HepG2 (cell line): Measurements from ENCODE around the gene GPX2. TPM values are rescaled to one million over a fixed set of nuclear protein-coding genes. Genes with fewer than 3 reads are reported as not detected.
A peak's percentile ranks its signal among the peaks of the same experiment; 100 is the strongest.

ENCODE experiments used
- MAF1 ChIP-seq: sonication (generic); formaldehyde crosslinking; IDR thresholded peaks from 2 replicates; pipeline ENCODE4 v1.5.0; 2020; ENCODE audit warnings: missing genetic modification reagents, borderline replicate concordance
- PLSCR1 ChIP-seq: sonication (generic); formaldehyde crosslinking; IDR thresholded peaks from 2 replicates; pipeline ENCODE4 v1.5.0; 2020; ENCODE audit warnings: missing genetic modification reagents, mild to moderate bottlenecking, borderline replicate concordance
- TBX2 ChIP-seq: sonication (generic); formaldehyde crosslinking; IDR thresholded peaks from 2 replicates; pipeline ENCODE4 v1.5.0; 2020; ENCODE audit warnings: missing genetic modification reagents, mild to moderate bottlenecking, borderline replicate concordance
- ZBTB1 ChIP-seq: sonication (generic); formaldehyde crosslinking; IDR thresholded peaks from 2 replicates; pipeline ENCODE4 v1.4.0; 2020; ENCODE audit warnings: missing genetic modification reagents, borderline replicate concordance
- ZMAT5 ChIP-seq: sonication (generic); formaldehyde crosslinking; IDR thresholded peaks from 2 replicates; pipeline ENCODE4 v1.5.0; 2020; ENCODE audit warnings: mild to moderate bottlenecking, low read depth, missing genetic modification reagents, borderline replicate concordance
- ZNF562 ChIP-seq: sonication (generic); formaldehyde crosslinking; IDR thresholded peaks from 2 replicates; pipeline ENCODE4 v1.8.0; 2022; ENCODE audit warnings: missing genetic modification reagents, borderline replicate concordance
- ZNF746 ChIP-seq: sonication (generic); formaldehyde crosslinking; IDR thresholded peaks from 2 replicates; pipeline ENCODE4 v1.8.0; 2022; ENCODE audit warnings: mild to moderate bottlenecking, missing genetic modification reagents
- ZNF788 ChIP-seq: sonication (generic); formaldehyde crosslinking; IDR thresholded peaks from 2 replicates; pipeline ENCODE4 v1.5.0; 2020; ENCODE audit warnings: mild to moderate bottlenecking, missing genetic modification reagents, borderline replicate concordance
- polyA plus RNA-seq, 8 experiments: library from polyadenylated mRNA; depleted of rRNA in 3 of 8; stranded (reverse) in 7 of 8; unstranded in 1 of 8; fragments of >200 nt; fragmentation: Illumina TruSeq in 4 of 8; extraction: Trizol in 4 of 8; gene quantifications; 2 replicates each; pipeline versions ENCODE4 v1.2.1 to v1.2.3, GENCODE V29; 2011 to 2016; ENCODE audit warnings: low read depth in 4 of 8, missing spikeins in 1 of 8, mixed read lengths in 1 of 8; ENCODE audit not compliant: insufficient read depth in 1 of 8
- total RNA-seq, 5 experiments: library from RNA; depleted of rRNA; stranded (reverse); fragments of >200 nt; fragmentation: Illumina TruSeq; extraction: Trizol; gene quantifications; 2 replicates each; pipeline ENCODE4 v1.2.3, GENCODE V29; 2016; ENCODE audit warnings: low read depth in 1 of 5
- TF ChIP-seq, protein P1 (sequence below): sonication (generic); formaldehyde crosslinking; IDR thresholded peaks from 2 replicates; pipeline ENCODE4 v1.4.0; 2020; ENCODE audit warnings: missing genetic modification reagents, borderline replicate concordance
- TF ChIP-seq, protein P2 (sequence below): IDR thresholded peaks from 2 replicates; pipeline ENCODE4 v1.6.1; 2016; ENCODE audit warnings: low read depth, missing genetic modification reagents, missing compliant biosample characterization
- TF ChIP-seq, protein P3 (sequence below): sonication (generic); formaldehyde crosslinking; IDR thresholded peaks from 2 replicates; pipeline ENCODE4 v1.8.0; 2022; ENCODE audit warnings: low read depth, missing genetic modification reagents

Gene GPX2
- total and polyA plus RNA-seq, 2 of the 13 experiments (the other 11 are each of a cell fraction or from before 2014, with no cell fraction given) = 526 to 674 TPM

DNA sequence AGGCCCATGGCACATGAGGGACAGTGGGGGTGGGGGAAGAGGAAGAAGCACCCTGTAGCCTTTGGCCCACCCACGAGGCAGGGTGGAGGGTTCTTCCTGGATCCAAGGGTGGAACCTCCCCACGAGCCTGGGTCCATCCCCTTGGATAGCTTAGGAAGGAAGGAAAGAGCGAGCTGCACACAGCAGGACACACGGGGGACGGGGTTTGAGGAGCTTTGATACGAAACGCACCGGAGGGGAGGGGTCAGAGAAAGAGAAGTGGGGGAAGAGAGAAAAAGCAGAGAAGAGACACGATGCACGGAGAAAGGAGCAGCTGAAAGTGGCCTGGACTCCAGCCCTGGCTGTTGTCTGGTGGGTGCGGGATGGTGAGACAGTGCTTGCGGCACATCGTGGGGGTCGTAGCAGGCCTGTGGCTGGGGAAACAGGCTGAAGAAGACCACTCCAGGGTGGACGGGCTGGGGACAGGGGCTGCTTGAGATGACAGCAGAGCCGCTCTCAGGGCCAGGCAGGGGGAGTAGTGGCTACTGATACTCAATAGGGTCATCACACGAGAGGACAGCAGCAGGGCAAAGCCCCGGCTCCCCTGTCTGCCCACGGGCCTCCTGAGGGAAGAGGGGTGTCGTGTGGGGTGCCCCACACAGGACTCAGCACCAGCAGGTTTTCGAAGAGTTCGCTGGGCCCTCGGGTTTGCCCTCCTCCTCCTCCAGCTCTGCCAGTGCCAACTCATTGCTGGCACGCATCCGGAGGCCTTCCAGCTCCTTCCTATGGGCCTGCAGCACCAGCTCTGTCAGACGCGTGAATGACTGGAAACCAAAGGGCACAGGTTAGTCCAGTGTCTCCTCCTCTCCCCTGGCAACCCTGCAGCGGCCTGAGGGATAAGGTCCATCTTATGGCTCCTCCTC lies 5.4 kb upstream of the GPX2 start (continued):
- TF ChIP-seq PLSCR1 = no peak
- 0 out of 2 replicates have a peak, but pooled peaks have one; percentile 28 for TF ChIP-seq ZNF746 (CRISPR knock-in tag)
- TF ChIP-seq, protein P1, sequence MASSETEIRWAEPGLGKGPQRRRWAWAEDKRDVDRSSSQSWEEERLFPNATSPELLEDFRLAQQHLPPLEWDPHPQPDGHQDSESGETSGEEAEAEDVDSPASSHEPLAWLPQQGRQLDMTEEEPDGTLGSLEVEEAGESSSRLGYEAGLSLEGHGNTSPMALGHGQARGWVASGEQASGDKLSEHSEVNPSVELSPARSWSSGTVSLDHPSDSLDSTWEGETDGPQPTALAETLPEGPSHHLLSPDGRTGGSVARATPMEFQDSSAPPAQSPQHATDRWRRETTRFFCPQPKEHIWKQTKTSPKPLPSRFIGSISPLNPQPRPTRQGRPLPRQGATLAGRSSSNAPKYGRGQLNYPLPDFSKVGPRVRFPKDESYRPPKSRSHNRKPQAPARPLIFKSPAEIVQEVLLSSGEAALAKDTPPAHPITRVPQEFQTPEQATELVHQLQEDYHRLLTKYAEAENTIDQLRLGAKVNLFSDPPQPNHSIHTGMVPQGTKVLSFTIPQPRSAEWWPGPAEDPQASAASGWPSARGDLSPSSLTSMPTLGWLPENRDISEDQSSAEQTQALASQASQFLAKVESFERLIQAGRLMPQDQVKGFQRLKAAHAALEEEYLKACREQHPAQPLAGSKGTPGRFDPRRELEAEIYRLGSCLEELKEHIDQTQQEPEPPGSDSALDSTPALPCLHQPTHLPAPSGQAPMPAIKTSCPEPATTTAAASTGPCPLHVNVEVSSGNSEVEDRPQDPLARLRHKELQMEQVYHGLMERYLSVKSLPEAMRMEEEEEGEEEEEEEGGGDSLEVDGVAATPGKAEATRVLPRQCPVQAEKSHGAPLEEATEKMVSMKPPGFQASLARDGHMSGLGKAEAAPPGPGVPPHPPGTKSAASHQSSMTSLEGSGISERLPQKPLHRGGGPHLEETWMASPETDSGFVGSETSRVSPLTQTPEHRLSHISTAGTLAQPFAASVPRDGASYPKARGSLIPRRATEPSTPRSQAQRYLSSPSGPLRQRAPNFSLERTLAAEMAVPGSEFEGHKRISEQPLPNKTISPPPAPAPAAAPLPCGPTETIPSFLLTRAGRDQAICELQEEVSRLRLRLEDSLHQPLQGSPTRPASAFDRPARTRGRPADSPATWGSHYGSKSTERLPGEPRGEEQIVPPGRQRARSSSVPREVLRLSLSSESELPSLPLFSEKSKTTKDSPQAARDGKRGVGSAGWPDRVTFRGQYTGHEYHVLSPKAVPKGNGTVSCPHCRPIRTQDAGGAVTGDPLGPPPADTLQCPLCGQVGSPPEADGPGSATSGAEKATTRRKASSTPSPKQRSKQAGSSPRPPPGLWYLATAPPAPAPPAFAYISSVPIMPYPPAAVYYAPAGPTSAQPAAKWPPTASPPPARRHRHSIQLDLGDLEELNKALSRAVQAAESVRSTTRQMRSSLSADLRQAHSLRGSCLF = no peak
- TF ChIP-seq MAF1 (CRISPR knock-in tag) = no peak
- TF ChIP-seq, protein P2, sequence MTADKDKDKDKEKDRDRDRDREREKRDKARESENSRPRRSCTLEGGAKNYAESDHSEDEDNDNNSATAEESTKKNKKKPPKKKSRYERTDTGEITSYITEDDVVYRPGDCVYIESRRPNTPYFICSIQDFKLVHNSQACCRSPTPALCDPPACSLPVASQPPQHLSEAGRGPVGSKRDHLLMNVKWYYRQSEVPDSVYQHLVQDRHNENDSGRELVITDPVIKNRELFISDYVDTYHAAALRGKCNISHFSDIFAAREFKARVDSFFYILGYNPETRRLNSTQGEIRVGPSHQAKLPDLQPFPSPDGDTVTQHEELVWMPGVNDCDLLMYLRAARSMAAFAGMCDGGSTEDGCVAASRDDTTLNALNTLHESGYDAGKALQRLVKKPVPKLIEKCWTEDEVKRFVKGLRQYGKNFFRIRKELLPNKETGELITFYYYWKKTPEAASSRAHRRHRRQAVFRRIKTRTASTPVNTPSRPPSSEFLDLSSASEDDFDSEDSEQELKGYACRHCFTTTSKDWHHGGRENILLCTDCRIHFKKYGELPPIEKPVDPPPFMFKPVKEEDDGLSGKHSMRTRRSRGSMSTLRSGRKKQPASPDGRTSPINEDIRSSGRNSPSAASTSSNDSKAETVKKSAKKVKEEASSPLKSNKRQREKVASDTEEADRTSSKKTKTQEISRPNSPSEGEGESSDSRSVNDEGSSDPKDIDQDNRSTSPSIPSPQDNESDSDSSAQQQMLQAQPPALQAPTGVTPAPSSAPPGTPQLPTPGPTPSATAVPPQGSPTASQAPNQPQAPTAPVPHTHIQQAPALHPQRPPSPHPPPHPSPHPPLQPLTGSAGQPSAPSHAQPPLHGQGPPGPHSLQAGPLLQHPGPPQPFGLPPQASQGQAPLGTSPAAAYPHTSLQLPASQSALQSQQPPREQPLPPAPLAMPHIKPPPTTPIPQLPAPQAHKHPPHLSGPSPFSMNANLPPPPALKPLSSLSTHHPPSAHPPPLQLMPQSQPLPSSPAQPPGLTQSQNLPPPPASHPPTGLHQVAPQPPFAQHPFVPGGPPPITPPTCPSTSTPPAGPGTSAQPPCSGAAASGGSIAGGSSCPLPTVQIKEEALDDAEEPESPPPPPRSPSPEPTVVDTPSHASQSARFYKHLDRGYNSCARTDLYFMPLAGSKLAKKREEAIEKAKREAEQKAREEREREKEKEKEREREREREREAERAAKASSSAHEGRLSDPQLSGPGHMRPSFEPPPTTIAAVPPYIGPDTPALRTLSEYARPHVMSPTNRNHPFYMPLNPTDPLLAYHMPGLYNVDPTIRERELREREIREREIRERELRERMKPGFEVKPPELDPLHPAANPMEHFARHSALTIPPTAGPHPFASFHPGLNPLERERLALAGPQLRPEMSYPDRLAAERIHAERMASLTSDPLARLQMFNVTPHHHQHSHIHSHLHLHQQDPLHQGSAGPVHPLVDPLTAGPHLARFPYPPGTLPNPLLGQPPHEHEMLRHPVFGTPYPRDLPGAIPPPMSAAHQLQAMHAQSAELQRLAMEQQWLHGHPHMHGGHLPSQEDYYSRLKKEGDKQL (CRISPR knock-in tag) = no peak
- no peak for TF ChIP-seq ZMAT5
- TF ChIP-seq ZNF562 (CRISPR knock-in tag) = no peak
- TF ChIP-seq, protein P3, sequence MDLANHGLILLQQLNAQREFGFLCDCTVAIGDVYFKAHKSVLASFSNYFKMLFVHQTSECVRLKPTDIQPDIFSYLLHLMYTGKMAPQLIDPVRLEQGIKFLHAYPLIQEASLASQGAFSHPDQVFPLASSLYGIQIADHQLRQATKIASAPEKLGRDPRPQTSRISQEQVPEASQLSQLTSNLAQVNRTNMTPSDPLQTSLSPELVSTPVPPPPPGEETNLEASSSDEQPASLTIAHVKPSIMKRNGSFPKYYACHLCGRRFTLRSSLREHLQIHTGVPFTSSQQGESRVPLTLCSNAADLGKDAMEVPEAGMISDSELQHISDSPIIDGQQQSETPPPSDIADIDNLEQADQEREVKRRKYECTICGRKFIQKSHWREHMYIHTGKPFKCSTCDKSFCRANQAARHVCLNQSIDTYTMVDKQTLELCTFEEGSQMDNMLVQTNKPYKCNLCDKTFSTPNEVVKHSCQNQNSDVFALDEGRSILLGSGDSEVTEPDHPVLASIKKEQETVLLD = no peak
- TF ChIP-seq ZNF788 = 0 out of 2 replicates have a peak, but pooled peaks have one; percentile 5
- TF ChIP-seq ZBTB1 = no peak
- peak; percentile 36; the same call in 1 of the 2 replicates for TF ChIP-seq TBX2
